Testis (tissue), 2 donors: ENCODE data around the gene HYCC1.

ENCODE experiments used
- CTCF ChIP-seq, 3 experiments: fragments of 450-650 bp in 2 of 3; fragments of 200-600 bp in 1 of 3; sonication (generic) in 1 of 3; IDR thresholded peaks; one replicate each; pipeline ENCODE4 v1.5.1; 2016 to 2019; ENCODE audit warnings: antibody characterized with exemption in 3 of 3, mild to moderate bottlenecking in 2 of 3, moderate library complexity in 1 of 3
- POLR2A ChIP-seq: fragments of 450-650 bp; IDR thresholded peaks from one replicate; pipeline ENCODE4 v1.6.1; 2017; ENCODE audit warnings: antibody characterized with exemption, mild to moderate bottlenecking, moderate library complexity

DNA sequence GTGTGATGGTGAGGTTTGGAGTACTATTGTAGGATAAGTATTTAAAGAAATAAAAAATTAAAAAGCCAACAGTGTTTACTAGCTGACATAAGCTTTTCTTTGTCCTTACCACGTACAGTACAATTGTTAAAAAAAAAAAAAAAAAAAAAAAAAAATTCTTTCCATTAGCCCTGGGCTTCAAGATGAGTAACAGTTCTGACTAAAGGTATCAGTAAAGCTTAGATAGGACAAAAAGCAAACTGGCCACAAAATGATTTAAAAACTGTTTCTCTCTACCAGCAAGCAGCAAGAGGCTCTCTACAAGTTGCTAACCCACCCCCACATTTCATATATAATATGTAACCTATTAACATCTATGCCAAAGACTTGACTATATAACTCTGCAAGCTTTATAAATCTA lies 17.5 kb downstream of the HYCC1 start:
- TF ChIP-seq POLR2A = no peak
- no peak for TF ChIP-seq CTCF (IDR thresholded peaks at IDR 0.05)
